Epithelial cell of prostate (primary cell): ENCODE data around the gene EEF1AKMT2.
"Not testable (repeated sequence)": the region's sequence is repeated elsewhere in the genome, so short reads cannot be mapped to it uniquely, and the experiment has no call there.

Experiments
- DNase-seq: peaks from one replicate; pipeline ENCODE4 v3.0.0-alpha.2; 2011; ENCODE audit warnings: low read depth, low spot score
- H3K27ac ChIP-seq: fragments of 450-650 bp; 2 replicates; pipeline ENCODE4 v1.5.1; 2017; ENCODE audit warnings: mild to moderate bottlenecking

EEF1AKMT2 gene

GRCh38 chr10:124756156-124756903, 35.4 kb downstream of the EEF1AKMT2 start:
- H3K27ac ChIP-seq, result no peak overlapping the region

GRCh38 chr10:124755581-124755980, 36.1 kb downstream of the EEF1AKMT2 start:
- no peak for DNase-seq
- no peak overlapping the region for H3K27ac ChIP-seq

More at GRCh38 chr10:124756156-124756903, 35.4 kb downstream of the EEF1AKMT2 start:
- no peak for DNase-seq

GRCh38 chr10:124754227-124754626, 37.5 kb downstream of the EEF1AKMT2 start:
- no peak for DNase-seq
- H3K27ac ChIP-seq, result no peak overlapping the region

- no peak overlapping the region for H3K27ac ChIP-seq
Measured at GRCh38 chr10:124748953-124749645, 42.6 kb downstream of the EEF1AKMT2 start.

GRCh38 chr10:124748166-124748565, 43.5 kb downstream of the EEF1AKMT2 start:
- no peak for DNase-seq
- H3K27ac ChIP-seq, result no peak overlapping the region

More at GRCh38 chr10:124748953-124749645, 42.6 kb downstream of the EEF1AKMT2 start:
- no peak for DNase-seq

GRCh38 chr10:124747745-124748144, 43.9 kb downstream of the EEF1AKMT2 start:
- H3K27ac ChIP-seq, result peak overlapping the region; percentile 88
- DNase-seq, result no peak

GRCh38 chr10:124746992-124747391, 44.7 kb downstream of the EEF1AKMT2 start:
- H3K27ac ChIP-seq, result peak overlapping the region; percentile 88
- peak; percentile 65 for DNase-seq

- DNase-seq, result not testable (repeated sequence)
- peak overlapping the region; percentile 88 for H3K27ac ChIP-seq
Measured at GRCh38 chr10:124746447-124746846, 45.2 kb downstream of the EEF1AKMT2 start.

GRCh38 chr10:124745673-124746072, 46.0 kb downstream of the EEF1AKMT2 start:
- H3K27ac ChIP-seq, result peak overlapping the region; percentile 88
- DNase-seq, result peak; percentile 83

- no peak for DNase-seq
- H3K27ac ChIP-seq, result peak overlapping the region; percentile 88
Measured at GRCh38 chr10:124745252-124745651, 46.4 kb downstream of the EEF1AKMT2 start.

GRCh38 chr10:124744102-124745050, 47.3 kb downstream of the EEF1AKMT2 start, which contains the start of gene FAM53B:
TSS of gene FAM53B (minus strand) at chr10:124744378. CDS start at chr10:124706713, 37,665 bp downstream.
- H3K27ac ChIP-seq, result peak within 1 kb of the TSS; percentile 88
- DNase-seq, result no peak

- H3K27ac ChIP-seq, result peak overlapping the region; percentile 88
- DNase-seq, result no peak
Measured at GRCh38 chr10:124743191-124744101, 48.2 kb downstream of the EEF1AKMT2 start.

- no peak for DNase-seq
- peak overlapping the region; percentile 88 for H3K27ac ChIP-seq
Measured at GRCh38 chr10:124742413-124743190, 49.1 kb downstream of the EEF1AKMT2 start.

- peak overlapping the region; percentile 88 for H3K27ac ChIP-seq
- DNase-seq, result no peak
Measured at GRCh38 chr10:124741922-124742412, 49.7 kb downstream of the EEF1AKMT2 start.

GRCh38 chr10:124741281-124741921, 50.3 kb downstream of the EEF1AKMT2 start:
- no peak for DNase-seq
- H3K27ac ChIP-seq, result peak overlapping the region; percentile 88

GRCh38 chr10:124740369-124741280, 51.1 kb downstream of the EEF1AKMT2 start:
- H3K27ac ChIP-seq, result peak overlapping the region; percentile 88
- no peak for DNase-seq

GRCh38 chr10:124739986-124740368, 51.7 kb downstream of the EEF1AKMT2 start:
- peak overlapping the region; percentile 88 for H3K27ac ChIP-seq
- no peak for DNase-seq
